Gastroesophageal sphincter (tissue), 4 donors: Measurements from ENCODE around the gene SIGLEC7. TPM values are rescaled to one million over a fixed set of nuclear protein-coding genes. Genes with fewer than 3 reads are reported as not detected.

ENCODE experiments used
- ATAC-seq: fragments of 150-250 bp; one replicate; pipeline ENCODE4 v1.9.1; 2016; ENCODE audit warnings: mild to moderate bottlenecking, moderate library complexity
- H3K27ac ChIP-seq, 4 donors: fragments of 200-600 bp; sonication (generic) in 3 of 4; 1 replicate in 3 of 4; 2 replicates in 1 of 4; pipeline ENCODE4 v1.5.1; 2016 to 2019
- H3K27me3 ChIP-seq: fragments of 200-600 bp; sonication (generic); one replicate; pipeline ENCODE4 v1.5.1; 2019
- H3K36me3 ChIP-seq, 2 donors: fragments of 200-600 bp; sonication (generic); one replicate each; pipeline ENCODE4 v1.5.1; 2019; ENCODE audit warnings: control low read depth in 1 of 2
- H3K4me1 ChIP-seq, 3 donors: fragments of 200-600 bp; sonication (generic); 1 replicate in 2 of 3; 2 replicates in 1 of 3; pipeline ENCODE4 v1.5.1; 2016 to 2019; ENCODE audit warnings: control low read depth in 2 of 3
- H3K4me3 ChIP-seq, 2 donors: fragments of 200-600 bp; sonication (generic); one replicate each; pipeline ENCODE4 v1.5.1; 2019; ENCODE audit warnings: mild to moderate bottlenecking in 1 of 2, moderate library complexity in 1 of 2
- H3K9me3 ChIP-seq, 3 donors: fragments of 200-600 bp; sonication (generic); one replicate each; pipeline ENCODE4 v1.5.1; 2017 to 2019; ENCODE audit warnings: control low read depth in 2 of 3
- EP300 ChIP-seq: sonication (generic); formaldehyde crosslinking; IDR thresholded peaks from one replicate; pipeline ENCODE4 v1.6.1; 2017; ENCODE audit warnings: antibody characterized with exemption, mild to moderate bottlenecking
- POLR2A ChIP-seq, 2 donors: fragments of 450-650 bp; IDR thresholded peaks; one replicate each; pipeline ENCODE4 v1.6.1; 2017; ENCODE audit warnings: antibody characterized with exemption in 2 of 2, mild to moderate bottlenecking in 2 of 2, moderate library complexity in 1 of 2
- POLR2AphosphoS5 ChIP-seq: sonication (generic); formaldehyde crosslinking; IDR thresholded peaks from one replicate; pipeline ENCODE4 v1.6.1; 2017; ENCODE audit warnings: antibody characterized with exemption
- WGBS, 2 donors: methylation state at CpG; one replicate each; pipeline ENCODE4 v1.1.5; 2018; ENCODE audit warnings: low coverage in 1 of 2; 5-methylcytosine and 5-hydroxymethylcytosine counted together
- total RNA-seq, 4 donors: library from RNA; depleted of rRNA; stranded (reverse); fragments of >200 nt; gene quantifications; one replicate each; pipeline ENCODE4 v1.1.0, GENCODE V29; 2016
- TF ChIP-seq, protein P1 (sequence below), 4 experiments: fragments of 200-600 bp in 2 of 4; fragments of 450-650 bp in 2 of 4; sonication (generic) in 1 of 4; IDR thresholded peaks; one replicate each; pipeline ENCODE4 v1.5.1; 2017 to 2019; ENCODE audit warnings: antibody characterized with exemption in 4 of 4, mild to moderate bottlenecking in 2 of 4, moderate library complexity in 2 of 4

Gene SIGLEC7
- total RNA-seq, 4 donors from 2014 or later: 0.46 to 4.4 (median 2.8) TPM; not detected in 1

GRCh38 chr19:51181913-51182419 is 39.9 kb downstream of the SIGLEC7 start:
- ATAC-seq: no peak

DNA sequence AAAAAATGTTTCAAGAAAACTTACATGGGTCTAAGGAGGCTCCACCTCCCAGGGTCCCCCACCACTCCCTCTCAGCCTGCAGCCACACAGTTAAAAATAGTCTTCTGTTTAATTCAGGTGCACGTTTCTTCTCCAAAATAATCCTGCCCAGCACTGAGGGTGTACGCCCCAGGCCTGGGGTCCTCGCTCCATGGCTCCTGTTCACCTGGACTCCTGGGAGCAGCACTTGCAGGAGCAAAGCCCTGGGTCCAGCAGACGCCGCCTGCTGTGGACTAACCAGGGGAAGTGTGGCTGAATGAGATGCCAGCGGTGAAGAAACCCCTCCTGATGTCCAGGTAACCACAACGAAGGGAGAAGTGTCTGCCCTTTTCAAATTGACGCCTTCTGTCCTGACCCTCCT is 41.5 kb downstream of the SIGLEC7 start:
- Histone ChIP-seq H3K9me3 (no peaks in the 10 kb centered on the region), H3K36me3 (no peaks in the 10 kb centered on the region), H3K27me3 (peaks cover 49% of the 10 kb centered on the region), H3K4me1 (no peaks in the 10 kb centered on the region), H3K27ac (no peak overlapping the region), H3K4me3 (no peak overlapping the region)
- TF ChIP-seq POLR2AphosphoS5 (no peak), POLR2A (IDR thresholded peaks at IDR 0.05) (no peak), EP300 (no peak)
- TF ChIP-seq, protein P1, sequence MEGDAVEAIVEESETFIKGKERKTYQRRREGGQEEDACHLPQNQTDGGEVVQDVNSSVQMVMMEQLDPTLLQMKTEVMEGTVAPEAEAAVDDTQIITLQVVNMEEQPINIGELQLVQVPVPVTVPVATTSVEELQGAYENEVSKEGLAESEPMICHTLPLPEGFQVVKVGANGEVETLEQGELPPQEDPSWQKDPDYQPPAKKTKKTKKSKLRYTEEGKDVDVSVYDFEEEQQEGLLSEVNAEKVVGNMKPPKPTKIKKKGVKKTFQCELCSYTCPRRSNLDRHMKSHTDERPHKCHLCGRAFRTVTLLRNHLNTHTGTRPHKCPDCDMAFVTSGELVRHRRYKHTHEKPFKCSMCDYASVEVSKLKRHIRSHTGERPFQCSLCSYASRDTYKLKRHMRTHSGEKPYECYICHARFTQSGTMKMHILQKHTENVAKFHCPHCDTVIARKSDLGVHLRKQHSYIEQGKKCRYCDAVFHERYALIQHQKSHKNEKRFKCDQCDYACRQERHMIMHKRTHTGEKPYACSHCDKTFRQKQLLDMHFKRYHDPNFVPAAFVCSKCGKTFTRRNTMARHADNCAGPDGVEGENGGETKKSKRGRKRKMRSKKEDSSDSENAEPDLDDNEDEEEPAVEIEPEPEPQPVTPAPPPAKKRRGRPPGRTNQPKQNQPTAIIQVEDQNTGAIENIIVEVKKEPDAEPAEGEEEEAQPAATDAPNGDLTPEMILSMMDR (IDR thresholded peaks at IDR 0.05): no peak
- 40 to 81% methylated on average over 3 of the region's 8 CpGs for WGBS, 2 donors
- no peak for ATAC-seq

More at GRCh38 chr19:51181913-51182419, 39.9 kb downstream of the SIGLEC7 start:
- TF ChIP-seq POLR2A (IDR thresholded peaks at IDR 0.05): no peak
- H3K27me3 ChIP-seq: peaks cover 57% of the 10 kb centered on the region
- H3K4me3 ChIP-seq: no peak overlapping the region
- H3K27ac ChIP-seq: no peak overlapping the region
- no peaks in the 10 kb centered on the region for H3K9me3 ChIP-seq
- no peaks in the 10 kb centered on the region for H3K4me1 ChIP-seq
- WGBS, 2 donors: 43% methylated on average over 10 of the region's 31 CpGs; no CpG with 5 or more reads in 1 of the 2 donors
- H3K36me3 ChIP-seq: no peaks in the 10 kb centered on the region

DNA sequence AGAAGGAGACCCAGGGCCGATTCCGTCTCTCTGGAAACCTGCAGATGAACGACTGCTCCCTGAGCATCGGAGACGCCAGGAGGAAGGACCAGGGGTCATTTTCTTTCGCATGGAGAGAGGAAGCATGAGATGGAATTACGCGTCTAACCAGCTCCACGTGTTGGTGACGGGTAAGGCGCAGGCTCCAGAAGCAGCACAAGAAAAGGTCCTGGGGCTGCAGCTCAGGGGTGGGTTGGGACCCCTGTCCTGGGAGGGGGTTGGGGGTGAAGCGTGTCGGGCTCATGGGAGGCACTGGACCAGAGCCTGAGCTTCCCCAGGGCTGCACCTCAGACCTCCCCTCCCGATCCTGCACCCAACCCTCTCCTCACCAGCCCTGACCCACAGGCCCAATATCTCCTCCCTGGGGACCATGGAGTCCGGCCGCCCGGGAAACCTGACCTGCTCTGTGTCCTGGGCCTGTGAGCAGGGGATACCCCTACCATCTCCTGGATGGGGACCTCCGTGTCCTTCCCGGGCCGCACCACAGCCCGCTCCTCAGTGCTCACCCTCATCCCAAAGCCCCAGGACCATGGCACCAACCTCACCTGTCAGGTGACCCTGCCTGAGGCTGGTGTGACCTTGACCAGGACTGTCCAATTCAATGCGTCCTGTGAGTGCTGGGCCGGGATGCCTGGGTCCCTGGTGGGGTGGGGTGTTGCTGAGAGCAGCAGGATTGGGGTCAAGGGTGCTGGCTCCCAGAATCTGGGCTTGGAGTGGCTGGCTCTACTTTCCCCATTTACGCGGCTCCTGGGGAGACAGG is 43.2 kb downstream of the SIGLEC7 start:
- Histone ChIP-seq H3K4me1 (no peaks in the 10 kb centered on the region), H3K27ac (no peak overlapping the region), H3K9me3 (no peaks in the 10 kb centered on the region), H3K27me3 (peaks cover 49% of the 10 kb centered on the region), H3K36me3 (no peaks in the 10 kb centered on the region), H3K4me3 (no peak overlapping the region)
- no peak for TF ChIP-seq POLR2AphosphoS5
- TF ChIP-seq, protein P1 (IDR thresholded peaks at IDR 0.05): no peak
- no peak for TF ChIP-seq EP300
- no peak for TF ChIP-seq POLR2A (IDR thresholded peaks at IDR 0.05)
- ATAC-seq: no peak
- WGBS, 2 donors: 81% methylated on average over 8 of the region's 25 CpGs; no CpG with 5 or more reads in 1 of the 2 donors

DNA sequence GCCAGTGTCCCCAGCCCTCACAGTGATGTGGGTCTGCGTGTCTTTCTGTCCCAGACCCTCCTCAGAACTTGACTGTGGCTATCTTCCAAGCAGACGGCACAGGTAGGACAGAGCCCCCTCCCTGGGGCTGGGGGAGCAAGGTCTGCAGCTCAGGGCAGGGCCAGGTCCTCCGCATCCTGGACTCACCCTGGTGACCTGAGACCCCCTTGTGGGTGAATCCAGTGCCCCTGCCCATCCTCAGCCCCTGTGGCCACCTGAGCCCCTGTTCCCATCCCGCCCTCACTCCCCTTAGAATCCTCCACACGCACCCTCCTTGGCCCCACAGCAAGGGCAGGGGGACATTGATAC is 43.7 kb downstream of the SIGLEC7 start:
- Histone ChIP-seq H3K27me3 (peaks cover 49% of the 10 kb centered on the region), H3K4me1 (no peaks in the 10 kb centered on the region), H3K36me3 (no peaks in the 10 kb centered on the region), H3K27ac (no peak overlapping the region), H3K9me3 (no peaks in the 10 kb centered on the region), H3K4me3 (no peak overlapping the region)
- WGBS, 2 donors: 100% methylated on average over 1 of the region's 5 CpGs; no CpG with 5 or more reads in 1 of the 2 donors
- no peak for ATAC-seq
- no peak for TF ChIP-seq POLR2AphosphoS5
- TF ChIP-seq, protein P1 (IDR thresholded peaks at IDR 0.05): no peak
- TF ChIP-seq POLR2A (IDR thresholded peaks at IDR 0.05): no peak
- TF ChIP-seq EP300: no peak

- 57% methylated on average over 2 of the region's 13 CpGs; no CpG with 5 or more reads in 1 of the 2 donors for WGBS, 2 donors
- H3K27ac ChIP-seq: no peak overlapping the region
- H3K4me3 ChIP-seq: no peak overlapping the region
- ATAC-seq: no peak
- no peak for TF ChIP-seq POLR2A (IDR thresholded peaks at IDR 0.05)
- no peak for TF ChIP-seq EP300
- no peak for TF ChIP-seq POLR2AphosphoS5
- TF ChIP-seq, protein P1 (IDR thresholded peaks at IDR 0.05): no peak
- no peaks in the 10 kb centered on the region for H3K4me1 ChIP-seq
- H3K27me3 ChIP-seq: peaks cover 48% of the 10 kb centered on the region
- no peaks in the 10 kb centered on the region for H3K36me3 ChIP-seq
- H3K9me3 ChIP-seq: no peaks in the 10 kb centered on the region
These were observed 44.2 kb downstream of the SIGLEC7 start for GRCh38 chr19:51186323-51186722.
